Left lung (tissue), 10 donors: ENCODE data around the gene COX6B2. TPM values are rescaled to one million over a fixed set of nuclear protein-coding genes. Genes with fewer than 3 reads are reported as not detected.

Experiments
- ATAC-seq: fragments of 200-7000 bp; cut with Tn5 transposase; one replicate; pipeline ENCODE4 v1.9.1; 2020; ENCODE audit warnings: moderate library complexity
- DNase-seq, 4 donors: peaks; one replicate each; pipeline ENCODE4 v3.0.0-alpha.2; 2013 to 2020
- H3K27ac ChIP-seq, 2 donors: fragments of 200-600 bp; sonication (generic) in 1 of 2; one replicate each; pipeline versions ENCODE4 v1.5.0 to v1.8.0; 2020 to 2021
- H3K27me3 ChIP-seq, 2 donors: fragments of 200-600 bp; sonication (generic) in 1 of 2; one replicate each; pipeline versions ENCODE4 v1.5.0 to v1.8.0; 2020 to 2021
- H3K36me3 ChIP-seq, 2 donors: fragments of 200-600 bp; sonication (generic) in 1 of 2; one replicate each; pipeline versions ENCODE4 v1.5.0 to v1.8.0; 2020 to 2021
- H3K4me1 ChIP-seq, 2 donors: fragments of 200-600 bp; one replicate each; pipeline ENCODE4 v1.8.0; 2021
- H3K4me3 ChIP-seq, 2 donors: fragments of 200-600 bp; sonication (generic) in 1 of 2; one replicate each; pipeline versions ENCODE4 v1.5.0 to v1.8.0; 2020 to 2021; ENCODE audit warnings: mild to moderate bottlenecking in 1 of 2
- H3K9me3 ChIP-seq, 2 donors: fragments of 200-600 bp; sonication (generic) in 1 of 2; one replicate each; pipeline versions ENCODE4 v1.5.0 to v1.8.0; 2020 to 2021
- intact Hi-C, 2 donors: fragments of 100-400 bp; cut with DNase I; formaldehyde crosslinking; loops; one replicate each; pipeline versions ENCODE4 v1.11.2 to v1.14.2; 2022
- polyA plus RNA-seq, 6 donors: library from polyadenylated mRNA; unstranded; fragments of 120-200 nt; gene quantifications; one replicate each; pipeline ENCODE4 v1.2.1, GENCODE V29; 2013; ENCODE audit not compliant: insufficient read length in 6 of 6
- total RNA-seq, 2 donors: library from RNA; stranded (reverse); fragmentation: NEBNext Ultra II Directional; extraction: Animal tissue kit (Norgen Biotek cat#: 25700); gene quantifications; one replicate each; pipeline ENCODE4 v1.2.1, GENCODE V29; 2021
- TF ChIP-seq, protein P1 (sequence below), 2 donors: fragments of 200-600 bp; sonication (generic) in 1 of 2; IDR thresholded peaks; one replicate each; pipeline versions ENCODE4 v1.5.0 to v1.8.0; 2021; ENCODE audit warnings: antibody characterized with exemption in 2 of 2
- donor health status: DM: no; HTN: yes; CAD: no.
- donor health status: DM: no; HTN: no; CAD: no.

COX6B2 gene
- total and polyA plus RNA-seq, 8 donors, result 0.20 to 0.75 (median 0.50) TPM; not detected in 1

- H3K4me3 ChIP-seq, result peak overlapping the region; percentile 86 to 91
- intact Hi-C loops, result loop anchor here in 1 of 2 donors (10.0 kb wide), 1 partner anchor 80 kb away; no protein-coding TSS in a partner anchor
- H3K36me3 ChIP-seq, result peaks cover 0 to 37% of the 10 kb centered on the region in 2 donors
- DNase-seq (peak; percentile 93 to 97 (median 95)), ATAC-seq (peak; percentile 86)
- peaks cover 30 to 59% of the 10 kb centered on the region in 2 donors for H3K4me1 ChIP-seq
- H3K9me3 ChIP-seq, result no peaks in the 10 kb centered on the region
- H3K27me3 ChIP-seq, result no peaks in the 10 kb centered on the region
- TF ChIP-seq, protein P1, sequence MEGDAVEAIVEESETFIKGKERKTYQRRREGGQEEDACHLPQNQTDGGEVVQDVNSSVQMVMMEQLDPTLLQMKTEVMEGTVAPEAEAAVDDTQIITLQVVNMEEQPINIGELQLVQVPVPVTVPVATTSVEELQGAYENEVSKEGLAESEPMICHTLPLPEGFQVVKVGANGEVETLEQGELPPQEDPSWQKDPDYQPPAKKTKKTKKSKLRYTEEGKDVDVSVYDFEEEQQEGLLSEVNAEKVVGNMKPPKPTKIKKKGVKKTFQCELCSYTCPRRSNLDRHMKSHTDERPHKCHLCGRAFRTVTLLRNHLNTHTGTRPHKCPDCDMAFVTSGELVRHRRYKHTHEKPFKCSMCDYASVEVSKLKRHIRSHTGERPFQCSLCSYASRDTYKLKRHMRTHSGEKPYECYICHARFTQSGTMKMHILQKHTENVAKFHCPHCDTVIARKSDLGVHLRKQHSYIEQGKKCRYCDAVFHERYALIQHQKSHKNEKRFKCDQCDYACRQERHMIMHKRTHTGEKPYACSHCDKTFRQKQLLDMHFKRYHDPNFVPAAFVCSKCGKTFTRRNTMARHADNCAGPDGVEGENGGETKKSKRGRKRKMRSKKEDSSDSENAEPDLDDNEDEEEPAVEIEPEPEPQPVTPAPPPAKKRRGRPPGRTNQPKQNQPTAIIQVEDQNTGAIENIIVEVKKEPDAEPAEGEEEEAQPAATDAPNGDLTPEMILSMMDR (IDR thresholded peaks at IDR 0.05), result no peak
- peak overlapping the region; percentile 96 to 97 for H3K27ac ChIP-seq
Measured at GRCh38 chr19:55384920-55385723, 30.6 kb upstream of the COX6B2 start.

DNA sequence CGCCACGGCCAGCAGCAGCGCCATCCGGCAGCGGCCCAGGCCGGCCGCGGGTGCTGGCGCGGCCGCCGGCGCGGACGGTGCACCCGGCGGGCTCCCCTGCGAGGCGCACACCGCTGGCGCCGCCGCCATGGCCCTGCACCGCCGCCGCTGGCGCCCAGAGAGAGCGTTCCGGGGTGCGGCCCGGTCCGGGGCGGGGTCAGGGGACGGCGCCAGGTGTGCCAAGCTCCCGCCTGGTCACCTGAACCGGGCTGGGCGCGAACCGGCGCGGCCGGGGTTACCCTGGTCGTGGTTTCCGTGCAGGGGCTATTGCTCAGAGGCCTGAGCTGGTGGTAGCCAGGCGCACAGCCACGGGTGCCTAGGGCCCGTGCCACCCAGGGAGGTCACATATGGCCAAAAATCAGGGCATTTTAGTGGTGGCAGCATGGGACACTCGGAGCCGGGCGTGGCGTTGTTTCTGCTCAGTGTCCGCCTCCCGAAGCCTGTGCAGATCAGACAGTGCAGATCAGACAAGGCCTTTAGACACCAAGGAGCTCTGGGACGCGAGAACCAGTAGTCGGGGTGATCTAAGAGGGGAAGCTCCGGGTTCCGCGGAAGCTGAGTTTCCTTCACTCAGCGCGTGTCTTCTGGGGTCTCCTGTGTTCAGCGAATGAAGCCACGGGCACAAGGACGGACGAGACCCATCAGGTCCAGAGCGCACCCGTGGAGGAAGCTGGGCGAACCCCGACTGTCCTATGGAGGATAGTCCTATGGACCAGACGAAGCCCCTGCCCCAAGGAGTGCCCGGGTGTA lies 29.8 kb upstream of the COX6B2 start, which contains the start of gene TMEM238:
Gene TMEM238, minus strand, starts transcription at position 162 of the 789 bp plus-strand sequence. Its CDS starts 33 bp downstream, at position 129.
- Histone ChIP-seq H3K9me3 (no peaks in the 10 kb centered on the region), H3K27me3 (no peaks in the 10 kb centered on the region), H3K4me1 (peaks cover 30 to 51% of the 10 kb centered on the region in 2 donors), H3K4me3 (peak within 1 kb of the TSS; percentile 86 to 91), H3K27ac (peak within 1 kb of the TSS; percentile 96 to 97), H3K36me3 (peaks cover 0 to 29% of the 10 kb centered on the region in 2 donors)
- TF ChIP-seq, protein P1 (IDR thresholded peaks at IDR 0.05), result no peak
- intact Hi-C loops, result loop anchor here in 1 of 2 donors (10.0 kb wide), 1 partner anchor 80 kb away; no protein-coding TSS in a partner anchor
- ATAC-seq (peak; percentile 53), DNase-seq (peak in 2 of 4 donors; percentile 73 to 92)

GRCh38 chr19:55383279-55384130 lies 29.0 kb upstream of the COX6B2 start:
- ATAC-seq (peak; percentile 4), DNase-seq (peak in 3 of 4 donors; percentile 55 to 89 (median 72))
- Histone ChIP-seq H3K4me1 (peaks cover 28 to 43% of the 10 kb centered on the region in 2 donors), H3K9me3 (no peaks in the 10 kb centered on the region), H3K36me3 (peaks cover 0 to 21% of the 10 kb centered on the region in 2 donors), H3K27ac (peak overlapping the region; percentile 96 to 97), H3K4me3 (peak overlapping the region; percentile 86 to 91), H3K27me3 (no peaks in the 10 kb centered on the region)
- intact Hi-C loops, result loop anchor here in 1 of 2 donors (10.0 kb wide), 1 partner anchor 79 kb away; no protein-coding TSS in a partner anchor
- TF ChIP-seq, protein P1 (IDR thresholded peaks at IDR 0.05), result no peak

DNA sequence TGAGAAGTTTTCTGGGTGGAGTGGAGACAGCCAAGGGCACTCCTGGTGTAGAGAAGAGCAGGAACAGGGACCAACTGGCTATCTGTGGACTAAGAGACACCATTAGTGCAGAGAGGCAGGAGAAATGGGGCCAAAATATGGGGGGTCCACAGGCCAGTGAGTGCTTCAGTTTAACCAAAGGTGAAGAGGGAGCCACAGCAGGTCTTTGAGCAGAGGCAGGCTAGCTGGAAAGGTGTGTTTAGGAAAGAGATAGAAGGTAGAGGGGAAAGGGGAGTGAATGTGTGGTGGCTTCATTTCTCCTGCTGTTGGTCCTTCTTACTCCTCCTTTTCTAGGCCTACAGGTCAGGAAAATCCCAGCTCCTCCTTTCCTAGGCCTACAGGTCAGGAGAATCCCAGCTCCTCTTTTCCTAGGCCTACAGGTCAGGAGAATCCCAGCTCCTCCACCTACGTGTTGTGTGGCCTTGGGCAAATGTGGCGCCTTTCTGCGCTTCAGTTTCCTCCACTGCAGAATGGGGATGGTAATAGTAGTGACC lies 28.1 kb upstream of the COX6B2 start:
- Histone ChIP-seq H3K27me3 (peaks cover 0 to 5% of the 10 kb centered on the region in 2 donors), H3K36me3 (peaks cover 0 to 12% of the 10 kb centered on the region in 2 donors), H3K4me1 (peaks cover 19 to 34% of the 10 kb centered on the region in 2 donors), H3K4me3 (peak overlapping the region in 1 of 2 donors; percentile 91), H3K27ac (no peak overlapping the region), H3K9me3 (no peaks in the 10 kb centered on the region)
- intact Hi-C loops, result loop anchor here in 1 of 2 donors (10.0 kb wide), 1 partner anchor 78 kb away; no protein-coding TSS in a partner anchor
- DNase-seq, result no peak
- ATAC-seq, result no peak
- TF ChIP-seq, protein P1 (IDR thresholded peaks at IDR 0.05), result no peak
